AG04449 (cell line): ENCODE results near the gene WDR45B.

ENCODE experiments used
- CTCF ChIA-PET: fragments of 350-600 bp; formaldehyde crosslinking; extraction: SDS; loops from one replicate; lab custom pipeline; 2021; ENCODE audit warnings: antibody characterized with exemption; lab: Yijun Ruan, JAX
- POLR2A ChIA-PET: fragments of 400-600, 350-600 bp; formaldehyde crosslinking; extraction: SDS; loops from one replicate; lab custom pipeline; 2020; ENCODE audit warnings: antibody characterized with exemption, inconsistent platforms; lab: Yijun Ruan, JAX
- DNase-seq: peaks from one replicate; pipeline ENCODE4 v3.0.0-alpha.2; 2010; ENCODE audit warnings: low read depth, low spot score
- H3K4me3 ChIP-seq: 2 replicates; pipeline ENCODE4 v1.5.1; 2011; ENCODE audit warnings: low read depth, mild to moderate bottlenecking, control low read depth, low read length
- TF ChIP-seq, protein P1 (sequence below): IDR thresholded peaks from one replicate; pipeline ENCODE4 v1.5.1; 2011; ENCODE audit warnings: mild to moderate bottlenecking, moderate library complexity, low read length, control low read depth, inconsistent platforms; ENCODE audit not compliant: insufficient read depth; ENCODE audit errors: missing control alignments

Gene WDR45B

DNA sequence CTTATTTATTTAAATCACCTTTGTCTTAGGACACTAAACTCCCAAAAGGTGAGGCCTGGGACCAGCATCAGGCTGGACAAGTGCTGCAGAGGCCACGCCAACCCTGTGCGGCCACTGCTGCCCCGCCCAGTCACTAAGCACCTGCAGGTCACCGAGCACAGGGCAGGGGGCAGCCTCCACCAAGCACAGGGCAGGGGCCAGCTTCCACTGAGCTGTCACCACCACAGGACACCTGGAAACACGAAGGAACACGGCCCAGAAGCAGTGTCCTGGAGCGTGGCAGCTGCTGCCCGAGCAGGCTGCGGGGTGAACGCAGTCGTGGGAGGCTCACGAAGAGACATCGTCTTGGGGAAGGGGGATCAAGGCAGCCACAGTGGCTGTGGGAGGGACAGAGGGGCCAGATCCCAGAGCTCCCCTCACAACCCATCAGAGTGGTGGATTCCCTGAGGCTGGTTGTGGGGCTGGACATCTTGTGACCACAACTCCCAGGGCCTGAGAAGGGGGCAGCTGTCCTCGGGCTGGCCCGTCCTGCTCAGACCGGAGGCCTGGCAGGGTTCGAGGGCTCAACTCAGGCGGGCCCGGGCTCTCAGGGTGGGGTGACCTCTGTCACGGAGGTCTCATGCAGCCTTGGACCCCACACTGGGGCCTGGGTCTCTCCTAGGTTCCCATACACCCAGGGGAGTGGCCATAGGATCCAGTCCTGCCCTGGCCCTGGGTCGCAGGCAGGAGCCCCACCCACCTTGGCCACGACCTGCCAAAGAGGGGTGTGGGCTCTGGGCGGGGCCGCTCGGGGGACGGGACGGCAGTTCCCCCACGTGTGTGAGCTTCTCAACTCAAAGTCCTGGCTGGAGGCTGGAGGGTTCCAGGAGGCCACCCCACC is 31.6 kb upstream of the WDR45B start:
- no peak for DNase-seq
- TF ChIP-seq, protein P1, sequence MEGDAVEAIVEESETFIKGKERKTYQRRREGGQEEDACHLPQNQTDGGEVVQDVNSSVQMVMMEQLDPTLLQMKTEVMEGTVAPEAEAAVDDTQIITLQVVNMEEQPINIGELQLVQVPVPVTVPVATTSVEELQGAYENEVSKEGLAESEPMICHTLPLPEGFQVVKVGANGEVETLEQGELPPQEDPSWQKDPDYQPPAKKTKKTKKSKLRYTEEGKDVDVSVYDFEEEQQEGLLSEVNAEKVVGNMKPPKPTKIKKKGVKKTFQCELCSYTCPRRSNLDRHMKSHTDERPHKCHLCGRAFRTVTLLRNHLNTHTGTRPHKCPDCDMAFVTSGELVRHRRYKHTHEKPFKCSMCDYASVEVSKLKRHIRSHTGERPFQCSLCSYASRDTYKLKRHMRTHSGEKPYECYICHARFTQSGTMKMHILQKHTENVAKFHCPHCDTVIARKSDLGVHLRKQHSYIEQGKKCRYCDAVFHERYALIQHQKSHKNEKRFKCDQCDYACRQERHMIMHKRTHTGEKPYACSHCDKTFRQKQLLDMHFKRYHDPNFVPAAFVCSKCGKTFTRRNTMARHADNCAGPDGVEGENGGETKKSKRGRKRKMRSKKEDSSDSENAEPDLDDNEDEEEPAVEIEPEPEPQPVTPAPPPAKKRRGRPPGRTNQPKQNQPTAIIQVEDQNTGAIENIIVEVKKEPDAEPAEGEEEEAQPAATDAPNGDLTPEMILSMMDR, result no peak
- ChIA-PET POLR2A (no interaction called here), CTCF (interaction anchor here (1.4 to 3.0 kb wide), 3 partner anchors 11 to 28 kb away, joined by 4 to 16 read pairs (median 6); no protein-coding TSS in a partner anchor)
- H3K4me3 ChIP-seq, result no peak overlapping the region

- H3K4me3 ChIP-seq, result no peak overlapping the region
- POLR2A ChIA-PET, result interaction anchor here (0.5 kb wide), 1 partner anchor 46 kb away, joined by 3 read pairs; no protein-coding TSS in a partner anchor
- no peak for DNase-seq
- TF ChIP-seq, protein P1, result no peak
- CTCF ChIA-PET, result interaction anchor here (3.0 kb wide), 1 partner anchor 9 kb away, joined by 16 read pairs; no protein-coding TSS in a partner anchor
Observed at GRCh38 chr17:82678265-82678891, 30.1 kb upstream of the WDR45B start.

DNA sequence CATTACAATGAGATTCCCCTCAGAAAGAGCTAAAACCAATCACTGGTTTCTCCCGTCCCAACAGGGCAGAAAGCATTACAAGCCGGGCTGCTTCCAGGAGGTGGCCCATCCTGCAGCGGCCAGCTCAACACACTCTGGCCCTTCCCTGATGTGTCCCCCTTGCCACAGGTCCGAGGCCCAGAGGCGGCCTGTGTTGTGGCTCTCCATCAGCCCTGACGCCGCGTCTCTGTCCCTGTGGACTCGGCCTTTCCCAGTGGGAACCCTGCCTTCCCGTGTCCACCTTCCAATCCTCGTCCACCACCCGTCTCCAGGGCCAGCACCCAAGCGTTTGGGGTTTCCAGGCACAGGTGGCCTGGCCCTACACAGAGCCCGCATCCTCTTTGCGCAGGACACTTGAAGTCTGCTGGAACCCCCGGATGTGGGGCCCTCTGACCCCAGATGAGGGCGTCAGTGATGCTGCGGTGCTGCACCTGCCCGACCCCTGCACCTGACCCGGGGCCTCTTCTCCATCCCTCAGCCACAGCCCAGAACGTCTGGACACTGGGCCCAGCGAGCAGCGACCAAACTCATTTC is 29.2 kb upstream of the WDR45B start:
- H3K4me3 ChIP-seq, result no peak overlapping the region
- TF ChIP-seq, protein P1, result no peak
- DNase-seq, result no peak
- ChIA-PET CTCF (interaction anchor here (3.0 kb wide), 1 partner anchor 9 kb away, joined by 16 read pairs; no protein-coding TSS in a partner anchor), POLR2A (no interaction called here)

DNA sequence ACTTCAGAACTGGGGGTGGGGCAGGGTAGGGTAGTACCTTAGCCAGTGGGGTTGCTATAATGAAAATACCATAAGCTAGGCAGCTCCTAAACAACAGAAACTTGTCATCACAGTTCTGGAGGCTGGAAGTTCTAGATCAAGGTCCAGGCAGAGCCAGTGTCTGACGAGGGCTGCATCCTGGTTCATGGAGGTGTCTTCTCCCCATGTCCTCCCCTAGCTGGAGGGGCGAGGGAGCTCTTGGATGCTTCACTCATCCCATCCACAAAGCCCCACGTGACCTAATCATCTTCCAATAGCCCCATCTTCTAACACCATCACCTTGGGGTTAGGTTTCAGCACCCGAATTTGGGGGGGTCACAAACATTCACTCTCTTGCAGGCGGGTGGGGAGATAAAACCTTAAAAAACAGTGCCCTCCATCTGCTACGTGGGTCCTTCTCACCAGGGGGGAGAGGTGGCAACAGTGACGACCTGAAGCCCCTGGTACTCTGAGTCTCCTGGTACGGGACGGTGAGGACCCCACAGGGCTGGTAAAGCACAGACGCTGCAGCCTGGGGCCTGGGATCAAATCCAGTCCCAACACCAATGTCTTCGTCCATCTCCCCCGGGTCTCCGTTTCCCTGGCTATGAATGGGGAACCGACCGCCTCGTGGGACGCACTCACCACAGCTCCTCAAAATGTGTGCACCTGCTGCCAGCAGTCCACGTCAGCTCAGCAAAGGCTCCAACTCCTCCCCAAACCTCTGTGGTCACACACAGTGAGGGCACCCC is 27.4 kb upstream of the WDR45B start:
- no peak for DNase-seq
- H3K4me3 ChIP-seq, result no peak overlapping the region
- TF ChIP-seq, protein P1, result no peak
- ChIA-PET CTCF (interaction anchor here (1.3 kb wide), 1 partner anchor 90 kb away, joined by 3 read pairs; no protein-coding TSS in a partner anchor), POLR2A (no interaction called here)

- no peak overlapping the region for H3K4me3 ChIP-seq
- TF ChIP-seq, protein P1, result no peak
- POLR2A ChIA-PET, result no interaction called here
- no peak for DNase-seq
- CTCF ChIA-PET, result interaction anchor here (1.3 kb wide), 1 partner anchor 91 kb away, joined by 3 read pairs; no protein-coding TSS in a partner anchor
Observed at GRCh38 chr17:82674656-82675475, 26.6 kb upstream of the WDR45B start.
